CD4-positive, alpha-beta T cell (primary cell): ENCODE measurements around the gene ARPP19. TPM values are rescaled to one million over a fixed set of nuclear protein-coding genes. Genes with fewer than 3 reads are reported as not detected.
"Not testable (repeated sequence)": the region's sequence is repeated elsewhere in the genome, so short reads cannot be mapped to it uniquely, and the experiment has no call there.

Source experiments
- ATAC-seq: fragments of 200-7000 bp; cut with Tn5 transposase; one replicate; pipeline ENCODE4 v1.10.0; 2022; ENCODE audit warnings: mild to moderate bottlenecking; ENCODE audit not compliant: poor library complexity
- CTCF ChIA-PET: fragments of 350-600 bp; sonication (Branson Sonifier 250); formaldehyde crosslinking; loops from one replicate; lab custom pipeline; 2021; ENCODE audit warnings: antibody characterized with exemption, inconsistent platforms; lab: Charles Lee
- POLR2A ChIA-PET: fragments of 350-600 bp; sonication (Branson Sonifier 250); formaldehyde crosslinking; loops from one replicate; lab custom pipeline; 2021; ENCODE audit warnings: antibody characterized with exemption, inconsistent platforms; lab: Charles Lee
- DNase-seq, 14 experiments: peaks; one replicate each; pipeline ENCODE4 v3.0.0-alpha.2; 2013 to 2020; ENCODE audit warnings: mixed read lengths in 2 of 14
- H3K27ac ChIP-seq, 2 donors: one replicate each; pipeline versions ENCODE4 v1.5.1 to v1.7.0; 2013; ENCODE audit warnings: low read length in 2 of 2, low read depth in 1 of 2, mild to moderate bottlenecking in 1 of 2
- H3K27me3 ChIP-seq, 2 experiments: 1 replicate in 1 of 2; 2 replicates in 1 of 2; pipeline versions ENCODE4 v1.6.1 to v1.7.0; 2013; ENCODE audit warnings: low read length in 2 of 2, control low read depth in 1 of 2, mild to moderate bottlenecking in 1 of 2, moderate library complexity in 1 of 2; ENCODE audit not compliant: insufficient read depth in 2 of 2, control insufficient read depth in 1 of 2
- H3K36me3 ChIP-seq: one replicate; pipeline ENCODE4 v1.6.1; 2013; ENCODE audit warnings: low read length, control low read depth; ENCODE audit not compliant: insufficient read depth
- H3K4me1 ChIP-seq: one replicate; pipeline ENCODE4 v1.6.1; 2013; ENCODE audit warnings: low read length, control low read depth; ENCODE audit not compliant: insufficient read depth
- H3K4me3 ChIP-seq: one replicate; pipeline ENCODE4 v1.5.1; 2013; ENCODE audit warnings: mild to moderate bottlenecking, low read length, moderate library complexity
- H3K9me3 ChIP-seq, 2 experiments: 1 replicate in 1 of 2; 2 replicates in 1 of 2; pipeline versions ENCODE4 v1.6.1 to v1.7.0; 2013; ENCODE audit warnings: low read length in 2 of 2, mild to moderate bottlenecking in 2 of 2, control low read depth in 1 of 2, moderate library complexity in 1 of 2; ENCODE audit not compliant: control insufficient read depth in 1 of 2, insufficient read depth in 1 of 2
- H3K27ac Mint-ChIP-seq: one replicate; pipeline ENCODE4 v1.8.0; 2020; ENCODE audit warnings: mixed read lengths
- H3K27me3 Mint-ChIP-seq: one replicate; pipeline ENCODE4 v1.8.0; 2021; ENCODE audit warnings: mixed read lengths
- H3K36me3 Mint-ChIP-seq: one replicate; pipeline ENCODE4 v1.8.0; 2021; ENCODE audit warnings: low read depth, mixed read lengths
- H3K4me1 Mint-ChIP-seq: one replicate; pipeline ENCODE4 v1.8.0; 2021; ENCODE audit warnings: low read depth, mixed read lengths
- H3K4me3 Mint-ChIP-seq: one replicate; pipeline ENCODE4 v1.8.0; 2020; ENCODE audit warnings: mild to moderate bottlenecking, mixed read lengths
- H3K9me3 Mint-ChIP-seq: one replicate; pipeline ENCODE4 v1.8.0; 2020; ENCODE audit warnings: mixed read lengths
- CTCF ChIP-seq: fragments of 200-600 bp; IDR thresholded peaks from one replicate; pipeline ENCODE4 v1.8.0; 2022; ENCODE audit warnings: antibody characterized with exemption, mild to moderate bottlenecking
- intact Hi-C, 2 experiments: fragments of 100-400 bp; cut with DNase I in 1 of 2; cut with micrococcal nuclease in 1 of 2; formaldehyde crosslinking; loops; one replicate each; pipeline versions ENCODE4 v1.15.1 to v1.9.0; 2023 to 2025; cut with DNase I, micrococcal nuclease
- total RNA-seq, 174 experiments: library from RNA in 2 of 174; stranded (reverse) in 2 of 174; gene quantifications; one replicate each; pipeline ENCODE4 v1.2.3 and lab custom pipeline; 2021 to 2026

The ARPP19 gene
- total RNA-seq, 2 experiments from 2014 or later: 134 to 146 TPM

DNA sequence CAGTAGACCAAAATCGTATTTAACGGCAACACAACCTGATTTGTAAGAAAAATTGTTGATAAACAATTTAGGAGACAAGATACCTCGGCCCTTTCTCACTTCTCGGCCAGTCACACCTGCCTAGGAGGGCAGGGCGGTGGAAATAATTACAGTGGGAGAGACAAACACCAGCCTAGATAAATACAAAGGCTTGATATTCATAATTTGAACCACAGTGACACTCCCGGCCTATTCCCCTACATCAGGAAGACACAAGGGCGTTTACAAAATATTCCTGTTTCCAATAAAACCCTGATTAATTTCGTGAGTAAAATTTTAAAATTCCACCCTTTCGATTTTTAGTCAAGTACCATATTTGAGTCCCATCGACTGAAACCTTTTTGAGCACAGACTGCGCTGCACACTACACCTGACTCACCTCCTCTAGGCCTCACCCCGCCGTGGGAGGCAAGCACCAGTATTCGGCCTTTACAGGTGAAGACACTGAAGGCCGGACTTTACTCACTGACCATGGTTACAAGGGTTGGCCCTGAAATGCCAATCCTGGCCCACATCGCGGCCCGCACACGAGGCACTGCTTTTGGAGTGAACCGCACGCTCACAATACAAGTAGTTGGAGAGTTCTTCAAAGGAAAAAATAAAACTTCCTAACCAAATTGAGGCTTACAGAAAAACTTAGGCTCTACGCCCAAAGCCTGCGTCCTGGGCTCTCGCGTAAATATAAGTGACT, 794 bp downstream of the ARPP19 start:
- peaks cover 28% of the 10 kb centered on the region for H3K36me3 Mint-ChIP-seq
- peak overlapping the region; percentile 98 for H3K27ac Mint-ChIP-seq
- no peaks in the 10 kb centered on the region for H3K36me3 ChIP-seq
- no peak for TF ChIP-seq CTCF
- H3K4me3 Mint-ChIP-seq: peak overlapping the region; percentile 88
- ATAC-seq (peak; percentile 45), DNase-seq (peak in 12 of 14 experiments; percentile 10 to 58 (median 28))
- ChIA-PET CTCF (no interaction called here), POLR2A (interaction anchor here (0.6 to 1.3 kb wide), 8 partner anchors 8 to 389 kb away, joined by 3 to 9 read pairs (median 4); partner anchors contain the start of genes ATOSA and MYO5A)
- peak overlapping the region; percentile 91 to 93 for H3K27ac ChIP-seq
- H3K9me3 Mint-ChIP-seq: no peaks in the 10 kb centered on the region
- peak overlapping the region; percentile 75 for H3K4me3 ChIP-seq
- H3K27me3 ChIP-seq: no peaks in the 10 kb centered on the region
- peaks cover 50% of the 10 kb centered on the region for H3K4me1 Mint-ChIP-seq
- H3K4me1 ChIP-seq: peaks cover 35% of the 10 kb centered on the region
- H3K9me3 ChIP-seq: no peaks in the 10 kb centered on the region
- intact Hi-C loops: loop anchor here (1.0 to 5.0 kb wide), 7 partner anchors 39 to 311 kb away; partner anchors contain the start of genes ATOSA (in 2 of the 2) and MYO5A (in 1 of the 2)
- no peaks in the 10 kb centered on the region for H3K27me3 Mint-ChIP-seq

DNA sequence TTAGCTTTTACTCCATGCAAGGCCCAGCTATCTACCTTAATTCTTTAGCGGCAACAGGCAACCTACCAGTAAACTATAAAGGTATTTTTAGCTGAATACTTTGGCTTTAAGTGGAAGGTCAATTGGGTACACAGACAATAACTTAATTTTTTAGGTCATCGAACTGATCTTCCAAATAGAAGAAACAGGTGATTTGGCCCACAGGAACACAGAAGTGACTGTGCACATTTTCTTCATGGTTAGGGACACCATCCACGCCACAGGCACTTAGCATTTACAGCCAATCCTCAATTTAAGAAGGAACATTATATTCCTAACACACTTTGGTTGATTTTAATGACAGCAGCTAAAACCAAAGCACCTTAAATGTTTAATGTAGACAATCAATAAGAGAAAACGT, 1.9 kb downstream of the ARPP19 start:
- H3K36me3 Mint-ChIP-seq: peaks cover 32% of the 10 kb centered on the region
- Histone ChIP-seq H3K4me3 (peak overlapping the region; percentile 75), H3K27me3 (no peaks in the 10 kb centered on the region), H3K36me3 (no peaks in the 10 kb centered on the region), H3K4me1 (peaks cover 42% of the 10 kb centered on the region), H3K9me3 (no peaks in the 10 kb centered on the region), H3K27ac (no peak overlapping the region)
- POLR2A ChIA-PET: no interaction called here
- peaks cover 58% of the 10 kb centered on the region for H3K4me1 Mint-ChIP-seq
- ATAC-seq (no peak), DNase-seq (no peak)
- CTCF ChIA-PET: no interaction called here
- TF ChIP-seq CTCF: no peak
- intact Hi-C loops: loop anchor here (1.0 to 5.0 kb wide), 5 partner anchors 38 to 310 kb away; partner anchors contain the start of gene ATOSA (in 1 of the 2)
- H3K27me3 Mint-ChIP-seq: no peaks in the 10 kb centered on the region
- H3K27ac Mint-ChIP-seq: peak overlapping the region; percentile 98
- no peaks in the 10 kb centered on the region for H3K9me3 Mint-ChIP-seq
- peak overlapping the region; percentile 88 for H3K4me3 Mint-ChIP-seq

DNA sequence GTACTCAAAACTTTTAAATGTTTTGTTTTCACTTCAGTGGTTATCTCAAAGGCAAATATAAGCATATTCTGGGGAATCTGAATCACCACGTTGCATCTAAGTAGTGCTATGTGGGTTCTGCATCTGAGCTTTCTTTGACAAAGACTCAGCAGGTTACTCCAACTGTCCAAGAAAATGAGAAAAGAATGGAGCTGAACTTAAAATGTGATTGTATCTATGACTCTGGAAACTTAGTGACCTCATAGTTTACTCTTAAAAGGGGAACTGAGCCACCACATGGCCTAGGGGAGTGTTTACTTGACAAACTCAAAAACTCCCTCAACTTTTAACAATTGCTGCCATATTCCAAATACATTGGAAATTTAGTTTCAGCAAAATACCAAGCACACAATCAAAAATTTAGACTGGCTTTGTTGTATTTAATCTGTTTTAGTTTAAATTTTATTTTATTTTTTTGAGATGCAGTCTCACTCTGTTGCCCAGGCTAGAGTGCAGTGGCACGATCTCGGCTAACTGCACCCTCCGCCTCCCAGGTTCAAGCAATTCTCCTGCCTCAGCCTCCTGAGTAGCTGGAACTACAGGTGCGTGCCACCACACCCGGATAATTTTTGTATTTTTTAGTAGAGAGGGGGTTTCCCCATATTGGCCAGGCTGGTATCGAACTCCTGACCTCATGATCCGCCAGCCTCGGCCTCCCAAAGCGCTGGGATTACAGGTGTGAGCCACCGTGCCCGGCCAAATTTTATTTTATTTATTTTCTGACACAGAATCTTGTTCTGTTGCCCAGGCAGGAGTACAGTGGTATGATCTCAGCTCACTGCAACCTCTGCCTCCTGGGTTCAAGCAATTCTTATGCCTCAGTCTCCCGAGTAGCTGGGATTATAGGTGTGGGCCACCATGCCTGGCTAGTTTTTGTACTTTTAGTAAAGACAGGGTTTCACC, 3.1 kb downstream of the ARPP19 start:
- peaks cover 70% of the 10 kb centered on the region for H3K4me1 Mint-ChIP-seq

More for the DNA sequence above, 3.1 kb downstream of the ARPP19 start:
- peak in 3 of 14 experiments; percentile 9 to 35 (median 34) for DNase-seq
- H3K9me3 Mint-ChIP-seq, ATAC-seq, CTCF ChIA-PET, H3K27me3 ChIP-seq, H3K27me3 Mint-ChIP-seq, H3K4me3 ChIP-seq, H3K9me3 ChIP-seq, H3K36me3 ChIP-seq, H3K27ac ChIP-seq, POLR2A ChIA-PET: not testable (repeated sequence)
- H3K27ac Mint-ChIP-seq: peak overlapping the region; percentile 47
- peaks cover 44% of the 10 kb centered on the region for H3K4me1 ChIP-seq
- peaks cover 39% of the 10 kb centered on the region for H3K36me3 Mint-ChIP-seq
- intact Hi-C loops: loop anchor here (5.0 kb wide), 4 partner anchors 83 to 308 kb away; partner anchors contain the start of gene ATOSA (in 1 of the 2)
- peak overlapping the region; percentile 45 for H3K4me3 Mint-ChIP-seq
